HG03103 (cell line): ENCODE measurements around the gene WWC1.
"Not testable (repeated sequence)": the region's sequence is repeated elsewhere in the genome, so short reads cannot be mapped to it uniquely, and the experiment has no call there.

Experiments used
- ATAC-seq: cut with Tn5 transposase; IDR thresholded peaks from one replicate; pipeline ENCODE4 v1.9.1; 2021; ENCODE audit warnings: low read depth; ENCODE audit not compliant: unreplicated experiment

The WWC1 gene

DNA sequence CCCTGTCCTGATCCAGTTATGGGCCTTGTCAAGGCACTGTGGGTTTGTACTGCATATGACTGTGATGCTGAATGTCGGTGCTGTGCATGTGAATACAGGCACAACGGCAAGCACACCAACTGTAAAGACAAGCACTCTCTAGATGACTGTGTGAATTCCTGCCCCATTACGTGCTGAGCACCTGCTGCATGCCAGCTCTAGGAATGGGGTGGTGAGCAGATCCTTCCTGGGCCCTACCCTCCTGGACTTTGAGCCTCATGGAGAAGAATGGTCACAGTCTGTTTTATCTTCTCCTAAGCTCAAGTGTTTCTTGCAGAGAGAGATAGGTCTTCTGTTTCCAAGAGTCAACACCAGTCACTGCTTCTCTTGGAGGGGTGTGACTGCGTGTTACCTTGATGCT lies 138.9 kb downstream of the WWC1 start:
- no peak for ATAC-seq

GRCh38 chr5:168432903-168433302 lies 141.5 kb downstream of the WWC1 start:
- ATAC-seq: no peak

- no peak for ATAC-seq
These were observed 142.6 kb downstream of the WWC1 start for GRCh38 chr5:168434001-168434400.

- ATAC-seq: no peak
These were observed 143.4 kb downstream of the WWC1 start for GRCh38 chr5:168434746-168435321.

DNA sequence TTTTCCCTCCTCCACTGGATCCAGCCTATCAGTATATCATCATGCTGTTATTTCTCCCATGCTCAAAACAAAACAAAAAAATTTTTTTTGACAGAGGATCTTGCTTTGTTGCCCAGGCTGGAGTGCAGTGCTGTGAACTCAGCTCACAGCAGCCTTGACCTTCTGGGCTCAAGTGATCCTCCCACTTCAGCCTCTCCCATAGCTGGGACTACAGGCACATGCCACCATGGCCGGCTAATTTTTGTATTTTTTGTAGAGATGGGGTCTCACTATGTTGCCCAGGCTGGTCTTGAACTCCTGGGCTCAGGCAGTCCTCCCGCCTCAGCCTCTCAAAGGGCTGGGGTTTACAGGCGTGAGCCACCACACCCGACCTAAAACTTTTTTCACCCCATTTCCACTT lies 143.9 kb downstream of the WWC1 start:
- ATAC-seq: not testable (repeated sequence)

DNA sequence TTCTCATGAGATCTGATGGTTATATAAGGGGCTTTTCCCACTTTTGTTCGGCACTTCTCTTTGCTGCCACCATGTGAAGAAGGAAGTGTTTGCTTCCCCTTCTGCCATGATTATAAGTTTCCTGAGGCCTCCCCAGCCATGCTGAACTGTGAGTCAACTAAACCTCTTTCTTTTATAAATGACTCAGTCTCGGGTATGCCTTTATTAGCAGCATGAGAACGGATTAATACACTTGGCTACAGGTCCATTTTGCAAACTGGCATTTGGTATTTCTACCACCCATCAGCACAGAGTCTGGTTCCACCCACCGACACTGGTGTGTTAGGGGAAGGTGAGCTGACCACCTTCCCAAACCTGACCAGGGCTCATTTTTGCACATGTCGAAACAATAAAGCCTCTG lies 146.9 kb downstream of the WWC1 start:
- no peak for ATAC-seq

- ATAC-seq: no peak
These were observed 152.1 kb downstream of the WWC1 start for GRCh38 chr5:168443533-168443932.

- no peak for ATAC-seq
These were observed 152.7 kb downstream of the WWC1 start for GRCh38 chr5:168443950-168444700.

DNA sequence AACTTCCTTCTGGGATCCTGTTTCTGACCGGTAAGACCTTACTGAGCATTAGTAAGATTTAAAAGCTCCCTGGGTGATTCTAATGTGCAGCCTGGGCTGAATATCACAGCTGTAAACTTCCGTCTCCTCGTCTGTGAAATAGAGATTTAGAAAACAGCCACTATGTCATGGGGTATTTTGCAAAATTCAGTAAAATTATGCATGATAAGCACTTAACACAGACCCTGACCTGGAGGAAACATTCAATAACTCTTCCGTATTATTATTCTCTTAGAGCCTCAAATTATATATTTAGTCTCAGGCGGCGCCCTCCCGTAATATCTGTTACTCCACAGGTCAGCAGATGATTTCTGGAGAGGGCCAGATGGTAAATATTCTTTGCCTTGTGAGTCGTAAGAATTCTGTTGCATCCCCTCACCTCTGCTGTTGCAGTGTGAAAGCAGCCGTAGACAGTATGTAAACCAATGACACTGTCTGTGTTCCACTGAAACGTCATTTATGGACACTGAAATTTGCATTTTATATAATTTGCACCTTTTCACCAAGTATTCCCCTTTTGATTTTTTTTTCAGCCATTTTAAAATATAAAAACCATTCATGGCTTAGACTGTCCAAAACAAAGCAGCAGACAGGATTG lies 155.7 kb downstream of the WWC1 start:
- ATAC-seq: no peak

DNA sequence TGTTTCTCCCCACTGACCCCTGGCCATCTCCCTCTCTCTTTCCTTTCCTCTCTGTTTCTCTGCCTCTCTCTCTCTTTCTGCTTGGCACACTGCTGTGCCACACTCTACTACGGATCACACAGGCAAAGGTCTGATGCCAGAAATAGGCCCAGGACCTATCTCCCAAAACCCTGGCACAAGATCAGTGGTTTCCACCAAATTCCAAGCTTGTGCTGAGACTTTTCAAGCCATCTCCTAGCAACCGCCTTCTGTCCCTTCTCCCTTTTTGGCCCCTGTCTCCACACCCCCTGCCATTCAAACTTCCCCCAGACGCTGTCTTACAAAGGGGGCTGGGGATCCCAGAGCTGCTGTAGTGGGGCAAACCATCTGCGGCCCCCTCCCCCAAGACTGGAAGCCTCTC lies 156.4 kb downstream of the WWC1 start:
- ATAC-seq: no peak

GRCh38 chr5:168449166-168449565 lies 157.7 kb downstream of the WWC1 start:
- ATAC-seq: no peak

- ATAC-seq: no peak
These were observed 160.1 kb downstream of the WWC1 start for GRCh38 chr5:168451565-168451964.

- ATAC-seq: no peak
These were observed 163.8 kb downstream of the WWC1 start for GRCh38 chr5:168455201-168455600.

GRCh38 chr5:168457542-168457941 lies 166.1 kb downstream of the WWC1 start:
- ATAC-seq: no peak

DNA sequence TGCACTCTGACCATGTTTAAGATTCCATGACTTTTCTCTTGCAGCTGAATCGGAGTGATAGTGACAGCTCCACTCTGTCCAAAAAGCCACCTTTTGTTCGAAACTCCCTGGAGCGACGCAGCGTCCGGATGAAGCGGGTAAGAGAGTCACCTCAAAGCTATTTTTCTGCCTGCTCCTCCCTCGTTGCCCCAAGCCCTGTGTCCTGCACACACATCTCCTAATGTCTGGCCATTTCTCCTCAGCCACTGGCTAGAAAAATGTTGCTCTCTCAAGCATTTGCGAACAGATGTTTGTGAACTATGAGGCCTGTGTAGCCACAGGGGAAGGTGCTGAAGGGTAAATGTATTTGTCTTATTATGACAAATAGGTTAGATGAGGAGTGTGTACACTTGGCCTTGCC lies 169.2 kb downstream of the WWC1 start:
- ATAC-seq: no peak

DNA sequence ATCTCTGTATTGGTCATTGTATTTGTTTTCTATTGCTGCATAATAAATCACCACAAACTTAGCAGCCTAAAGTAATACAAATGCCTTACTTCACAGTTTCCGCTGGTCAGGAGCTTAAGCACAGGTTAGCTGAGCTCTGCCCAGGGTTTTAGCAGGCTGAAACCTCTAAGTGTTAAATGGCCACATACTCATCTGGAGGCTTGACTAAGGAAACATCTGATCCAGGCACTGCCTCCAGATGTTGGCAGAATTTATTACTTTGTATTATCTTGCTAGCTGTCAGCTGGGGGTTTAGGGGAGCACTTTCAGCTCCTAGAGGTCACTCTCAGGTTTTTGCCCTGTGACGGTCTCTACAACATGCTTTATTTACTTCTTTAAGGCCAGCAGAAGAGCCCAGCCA lies 171.6 kb downstream of the WWC1 start:
- ATAC-seq: no peak

DNA sequence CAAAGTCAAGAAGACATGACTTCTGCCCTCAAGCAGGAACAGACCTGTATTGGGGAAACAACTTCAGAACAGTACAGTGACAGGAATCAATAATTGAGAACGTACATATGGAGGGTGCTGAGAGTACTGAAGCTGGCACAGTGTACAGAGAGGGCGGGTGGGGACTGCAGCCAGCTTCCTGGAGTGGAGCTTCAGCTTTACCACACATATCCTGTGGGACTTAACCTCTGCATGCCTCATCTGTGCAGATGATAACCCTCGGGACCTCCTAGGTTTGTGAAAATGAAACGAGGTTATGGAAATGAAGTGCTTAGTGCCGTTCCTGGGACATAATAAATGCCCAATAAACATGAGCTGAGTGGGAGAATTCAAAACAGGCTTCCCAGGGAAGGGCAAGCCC lies 172.8 kb downstream of the WWC1 start:
- ATAC-seq: no peak

DNA sequence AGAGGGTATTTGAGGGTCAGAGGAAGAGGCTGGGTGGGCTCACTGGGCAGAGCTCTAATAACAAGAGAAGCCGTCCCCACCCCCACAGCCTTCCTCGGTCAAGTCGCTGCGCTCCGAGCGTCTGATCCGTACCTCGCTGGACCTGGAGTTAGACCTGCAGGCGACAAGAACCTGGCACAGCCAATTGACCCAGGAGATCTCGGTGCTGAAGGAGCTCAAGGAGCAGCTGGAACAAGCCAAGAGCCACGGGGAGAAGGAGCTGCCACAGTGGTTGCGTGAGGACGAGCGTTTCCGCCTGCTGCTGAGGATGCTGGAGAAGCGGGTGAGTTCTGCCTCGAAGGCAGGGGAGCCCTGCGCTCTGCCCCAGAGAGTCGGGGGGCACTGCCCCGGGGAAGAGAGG lies 173.2 kb downstream of the WWC1 start:
- ATAC-seq: no peak

GRCh38 chr5:168467755-168468330 lies 176.4 kb downstream of the WWC1 start:
- no peak for ATAC-seq

DNA sequence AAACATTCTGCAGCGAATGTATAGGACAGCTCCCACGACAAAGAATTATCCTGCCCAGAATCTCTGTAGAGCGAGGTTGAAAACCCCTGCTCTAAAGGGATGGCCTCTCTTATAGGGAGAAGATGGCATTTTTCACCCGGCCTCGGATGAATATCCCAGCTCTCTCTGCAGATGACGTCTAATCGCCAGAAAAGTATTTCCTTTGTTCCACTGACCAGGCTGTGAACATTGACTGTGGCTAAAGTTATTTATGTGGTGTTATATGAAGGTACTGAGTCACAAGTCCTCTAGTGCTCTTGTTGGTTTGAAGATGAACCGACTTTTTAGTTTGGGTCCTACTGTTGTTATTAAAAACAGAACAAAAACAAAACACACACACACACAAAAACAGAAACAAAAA lies 177.4 kb downstream of the WWC1 start:
- ATAC-seq: no peak

DNA sequence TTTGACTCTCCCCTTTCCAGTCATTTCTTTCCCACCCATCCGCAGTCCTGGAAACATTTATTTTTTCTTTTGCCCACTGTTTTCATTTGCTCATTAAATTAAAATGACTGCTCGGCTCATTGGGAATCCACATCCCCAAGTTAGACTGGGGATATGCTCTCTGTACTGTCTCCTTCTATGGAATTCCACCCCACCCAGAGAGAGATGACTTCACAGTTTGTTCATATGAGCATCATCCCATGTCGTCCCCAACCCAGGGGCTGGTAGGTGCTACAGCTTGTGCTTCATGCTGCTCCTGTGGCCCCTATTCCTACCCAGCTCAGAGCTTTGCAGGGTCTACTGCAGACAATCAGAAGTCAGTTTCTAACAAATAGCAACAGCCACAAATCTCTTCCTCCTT lies 178.4 kb downstream of the WWC1 start:
- ATAC-seq: no peak

DNA sequence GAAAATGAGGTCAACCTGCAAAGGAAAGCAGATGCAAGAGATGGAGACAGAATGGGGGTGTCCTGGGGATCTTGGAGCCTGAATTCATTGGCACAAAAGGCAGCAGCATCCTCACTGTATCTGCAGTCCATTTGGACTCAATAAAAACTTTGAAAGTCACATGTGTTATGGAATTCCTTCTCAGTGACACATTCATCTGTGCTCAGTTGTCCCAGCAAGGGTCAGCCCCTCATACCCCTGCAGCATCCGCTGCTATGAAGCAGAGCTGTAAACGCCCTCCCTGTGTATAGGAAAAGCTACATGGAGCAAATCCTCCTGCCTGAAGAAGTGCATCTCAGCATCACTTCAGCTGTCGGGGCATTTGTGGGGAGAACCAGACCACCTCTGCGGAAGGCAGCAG lies 180.3 kb downstream of the WWC1 start:
- no peak for ATAC-seq
